ENCODE measurements around the gene ABHD8. TPM values are rescaled to one million over a fixed set of nuclear protein-coding genes. Genes with fewer than 3 reads are reported as not detected.
"Not testable (repeated sequence)": the region's sequence is repeated elsewhere in the genome, so short reads cannot be mapped to it uniquely, and the experiment has no call there.

Gene ABHD8
- total RNA-seq, 4 donors from 2014 or later = 12.2 to 25.0 (median 19.8) TPM

- H3K4me1 ChIP-seq = peaks cover 23 to 30% of the 10 kb centered on the region in 2 donors
- no peak overlapping the region for H3K4me3 ChIP-seq
- no peak overlapping the region for H3K27ac ChIP-seq
- DNase-seq = no peak
- H3K9me3 ChIP-seq = no peaks in the 10 kb centered on the region
- ATAC-seq = no peak
- TF ChIP-seq, protein P1, sequence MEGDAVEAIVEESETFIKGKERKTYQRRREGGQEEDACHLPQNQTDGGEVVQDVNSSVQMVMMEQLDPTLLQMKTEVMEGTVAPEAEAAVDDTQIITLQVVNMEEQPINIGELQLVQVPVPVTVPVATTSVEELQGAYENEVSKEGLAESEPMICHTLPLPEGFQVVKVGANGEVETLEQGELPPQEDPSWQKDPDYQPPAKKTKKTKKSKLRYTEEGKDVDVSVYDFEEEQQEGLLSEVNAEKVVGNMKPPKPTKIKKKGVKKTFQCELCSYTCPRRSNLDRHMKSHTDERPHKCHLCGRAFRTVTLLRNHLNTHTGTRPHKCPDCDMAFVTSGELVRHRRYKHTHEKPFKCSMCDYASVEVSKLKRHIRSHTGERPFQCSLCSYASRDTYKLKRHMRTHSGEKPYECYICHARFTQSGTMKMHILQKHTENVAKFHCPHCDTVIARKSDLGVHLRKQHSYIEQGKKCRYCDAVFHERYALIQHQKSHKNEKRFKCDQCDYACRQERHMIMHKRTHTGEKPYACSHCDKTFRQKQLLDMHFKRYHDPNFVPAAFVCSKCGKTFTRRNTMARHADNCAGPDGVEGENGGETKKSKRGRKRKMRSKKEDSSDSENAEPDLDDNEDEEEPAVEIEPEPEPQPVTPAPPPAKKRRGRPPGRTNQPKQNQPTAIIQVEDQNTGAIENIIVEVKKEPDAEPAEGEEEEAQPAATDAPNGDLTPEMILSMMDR (IDR thresholded peaks at IDR 0.05 in 4 of 5, conservative IDR thresholded peaks at IDR 0.05 in 1 of 5) = no peak
- TF ChIP-seq POLR2A (IDR thresholded peaks at IDR 0.05) = no peak
- H3K36me3 ChIP-seq = no peaks in the 10 kb centered on the region
- in situ Hi-C loops (cut with MboI; ENCODE audit: low sequenced_read_pairs in 4 of 4) = no loop called here
- intact Hi-C loops (cut with DNase I; ENCODE audit: low total_unique reads) = no loop called here
- H3K27me3 ChIP-seq = no peaks in the 10 kb centered on the region
Observed at GRCh38 chr19:17300992-17301619, 2.1 kb downstream of the ABHD8 start.

- peaks cover 0 to 1% of the 10 kb centered on the region in 2 donors for H3K4me1 ChIP-seq
- in situ Hi-C loops (cut with MboI; ENCODE audit: low sequenced_read_pairs in 4 of 4) (loop anchor here in 1 of 4 donors (25.0 kb wide), 1 partner anchor 535 kb away; no protein-coding TSS in a partner anchor), intact Hi-C loops (cut with DNase I; ENCODE audit: low total_unique reads) (no loop called here)
- H3K9me3 ChIP-seq = no peaks in the 10 kb centered on the region
- H3K27ac ChIP-seq = no peak overlapping the region
- DNase-seq (no peak), ATAC-seq (no peak)
- TF ChIP-seq, protein P1 (IDR thresholded peaks at IDR 0.05 in 4 of 5, conservative IDR thresholded peaks at IDR 0.05 in 1 of 5) = no peak
- no peak for TF ChIP-seq POLR2A (IDR thresholded peaks at IDR 0.05)
- H3K36me3 ChIP-seq = no peaks in the 10 kb centered on the region
- H3K4me3 ChIP-seq = no peak overlapping the region
- no peaks in the 10 kb centered on the region for H3K27me3 ChIP-seq
Observed at GRCh38 chr19:17296976-17297375, 6.2 kb downstream of the ABHD8 start.

- H3K9me3 ChIP-seq = no peaks in the 10 kb centered on the region
- intact Hi-C loops (cut with DNase I; ENCODE audit: low total_unique reads) = no loop called here
- no peaks in the 10 kb centered on the region for H3K4me1 ChIP-seq
- no peaks in the 10 kb centered on the region for H3K36me3 ChIP-seq
- in situ Hi-C loops (cut with MboI; ENCODE audit: low sequenced_read_pairs in 4 of 4) = loop anchor here in 1 of 4 donors (25.0 kb wide), 1 partner anchor 534 kb away; no protein-coding TSS in a partner anchor
- H3K27me3 ChIP-seq = no peaks in the 10 kb centered on the region
- DNase-seq (no peak), ATAC-seq (no peak)
- TF ChIP-seq, protein P1 (IDR thresholded peaks at IDR 0.05 in 4 of 5, conservative IDR thresholded peaks at IDR 0.05 in 1 of 5) = no peak
- no peak for TF ChIP-seq POLR2A (IDR thresholded peaks at IDR 0.05)
- no peak overlapping the region for H3K27ac ChIP-seq
- no peak overlapping the region for H3K4me3 ChIP-seq
Observed at GRCh38 chr19:17296273-17296672, 7.0 kb downstream of the ABHD8 start.

- intact Hi-C loops (cut with DNase I; ENCODE audit: low total_unique reads) = not testable (repeated sequence)
- in situ Hi-C loops (cut with MboI; ENCODE audit: low sequenced_read_pairs in 4 of 4) = loop anchor here in 1 of 4 donors (25.0 kb wide), 1 partner anchor 533 kb away; no protein-coding TSS in a partner anchor
Observed at GRCh38 chr19:17295551-17295950, 7.7 kb downstream of the ABHD8 start.

GRCh38 chr19:17294051-17294891 is 9.0 kb downstream of the ABHD8 start:
- Histone ChIP-seq H3K27me3 (no peaks in the 10 kb centered on the region), H3K36me3 (no peaks in the 10 kb centered on the region), H3K9me3 (no peaks in the 10 kb centered on the region), H3K4me1 (peaks cover 0 to 11% of the 10 kb centered on the region in 2 donors), H3K27ac (no peak overlapping the region), H3K4me3 (no peak overlapping the region)
- TF ChIP-seq, protein P1 (IDR thresholded peaks at IDR 0.05 in 4 of 5, conservative IDR thresholded peaks at IDR 0.05 in 1 of 5) = no peak
- no peak for TF ChIP-seq POLR2A (IDR thresholded peaks at IDR 0.05)
- DNase-seq (no peak), ATAC-seq (no peak)
- in situ Hi-C loops (cut with MboI; ENCODE audit: low sequenced_read_pairs in 4 of 4) = loop anchor here in 1 of 4 donors (25.0 kb wide), 1 partner anchor 532 kb away; no protein-coding TSS in a partner anchor
- intact Hi-C loops (cut with DNase I; ENCODE audit: low total_unique reads) = no loop called here

More at GRCh38 chr19:17295551-17295950, 7.7 kb downstream of the ABHD8 start:
- ATAC-seq, H3K9me3 ChIP-seq, H3K4me3 ChIP-seq, H3K27me3 ChIP-seq, H3K27ac ChIP-seq, H3K4me1 ChIP-seq, DNase-seq, H3K36me3 ChIP-seq: not testable (repeated sequence)
